Astrocyte of the hippocampus (primary cell): Measurements from ENCODE around the gene PDHB.

ENCODE experiments used
- DNase-seq: peaks from one replicate; pipeline ENCODE4 v3.0.0; 2011; ENCODE audit warnings: low read depth, low spot score

Gene PDHB

GRCh38 chr3:58403513-58404109 is 30.0 kb downstream of the PDHB start:
- DNase-seq: no peak

- DNase-seq: no peak
Measured at GRCh38 chr3:58398669-58399333, 34.8 kb downstream of the PDHB start.

GRCh38 chr3:58394339-58394738 is 39.3 kb downstream of the PDHB start:
- DNase-seq: peak; percentile 26

- no peak for DNase-seq
Measured at GRCh38 chr3:58392181-58392580, 41.5 kb downstream of the PDHB start.

- DNase-seq: no peak
Measured at GRCh38 chr3:58391156-58391865, 42.3 kb downstream of the PDHB start.

- peak; percentile 81 for DNase-seq
Measured at GRCh38 chr3:58388550-58389091, 45.0 kb downstream of the PDHB start.

- no peak for DNase-seq
Measured at GRCh38 chr3:58387650-58388546, 45.7 kb downstream of the PDHB start.

- DNase-seq: peak; percentile 66
Measured at GRCh38 chr3:58386626-58387365, 46.8 kb downstream of the PDHB start.

- DNase-seq: peak; percentile 43
Measured at GRCh38 chr3:58384381-58385090, 49.1 kb downstream of the PDHB start.

- DNase-seq: peak; percentile 99
Measured at GRCh38 chr3:58383904-58384303, 49.7 kb downstream of the PDHB start.

GRCh38 chr3:58383476-58383875 is 50.2 kb downstream of the PDHB start:
- DNase-seq: peak; percentile 90

- DNase-seq: no peak
Measured at GRCh38 chr3:58379351-58380073, 54.1 kb downstream of the PDHB start.

GRCh38 chr3:58377750-58378149 is 55.9 kb downstream of the PDHB start:
- no peak for DNase-seq
